HepG2 (cell line): ENCODE data around the gene CTXN1. TPM values are rescaled to one million over a fixed set of nuclear protein-coding genes. Genes with fewer than 3 reads are reported as not detected.

Experiments
- polyA plus RNA-seq, 8 experiments: library from polyadenylated mRNA; depleted of rRNA in 3 of 8; stranded (reverse) in 7 of 8; unstranded in 1 of 8; fragments of >200 nt; fragmentation: Illumina TruSeq in 4 of 8; extraction: Trizol in 4 of 8; gene quantifications; 2 replicates each; pipeline versions ENCODE4 v1.2.1 to v1.2.3, GENCODE V29; 2011 to 2016; ENCODE audit warnings: low read depth in 4 of 8, missing spikeins in 1 of 8, mixed read lengths in 1 of 8; ENCODE audit not compliant: insufficient read depth in 1 of 8
- total RNA-seq, 5 experiments: library from RNA; depleted of rRNA; stranded (reverse); fragments of >200 nt; fragmentation: Illumina TruSeq; extraction: Trizol; gene quantifications; 2 replicates each; pipeline ENCODE4 v1.2.3, GENCODE V29; 2016; ENCODE audit warnings: low read depth in 1 of 5
- TF ChIP-seq, protein P1 (sequence below), 2 experiments: fragments of 450-650 bp in 1 of 2; sonication (generic) in 1 of 2; formaldehyde crosslinking in 1 of 2; IDR thresholded peaks; 2 replicates each; pipeline versions ENCODE4 v1.6.1 to v1.8.0; 2016 to 2022; ENCODE audit warnings: antibody characterized with exemption in 1 of 2, mild to moderate bottlenecking in 1 of 2, missing genetic modification reagents in 1 of 2

CTXN1 gene
- total and polyA plus RNA-seq, 2 of the 13 experiments (the other 11 are each of a cell fraction or from before 2014, with no cell fraction given): 0.11 TPM; not detected in 1

DNA sequence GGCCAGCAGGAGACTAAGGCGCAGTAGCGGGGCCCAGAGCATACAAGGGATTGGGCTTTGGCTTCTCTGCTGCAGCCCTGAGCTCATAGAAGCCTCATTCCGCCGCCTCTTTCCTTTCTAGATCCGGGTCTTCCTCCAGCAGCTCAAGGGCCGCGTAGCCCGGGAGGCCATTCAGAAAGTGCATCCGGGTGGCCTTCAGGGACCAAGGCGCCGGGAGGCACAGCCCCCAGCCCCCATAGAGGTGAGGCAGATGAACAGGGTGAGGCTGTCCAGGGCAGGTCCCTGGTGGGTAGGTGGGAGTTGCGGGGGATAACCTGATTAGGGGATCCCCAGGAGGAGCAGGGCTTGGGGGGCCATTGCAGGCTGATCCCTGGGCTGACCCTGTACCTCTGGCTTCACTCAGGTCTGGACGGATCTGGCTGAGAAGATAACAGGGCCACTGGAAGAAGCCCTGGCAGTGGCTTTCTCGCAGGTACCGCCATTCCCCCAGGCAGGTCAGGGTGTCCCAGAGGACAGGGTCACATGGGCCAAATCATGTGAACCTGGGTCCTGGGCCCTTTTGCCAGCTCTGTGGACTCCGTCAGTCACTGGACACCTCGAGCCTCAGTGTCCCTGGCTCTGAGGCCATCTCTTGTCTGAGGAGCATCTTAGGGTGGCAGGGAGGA lies 4.5 kb downstream of the CTXN1 start (continued):
- TF ChIP-seq, protein P1, sequence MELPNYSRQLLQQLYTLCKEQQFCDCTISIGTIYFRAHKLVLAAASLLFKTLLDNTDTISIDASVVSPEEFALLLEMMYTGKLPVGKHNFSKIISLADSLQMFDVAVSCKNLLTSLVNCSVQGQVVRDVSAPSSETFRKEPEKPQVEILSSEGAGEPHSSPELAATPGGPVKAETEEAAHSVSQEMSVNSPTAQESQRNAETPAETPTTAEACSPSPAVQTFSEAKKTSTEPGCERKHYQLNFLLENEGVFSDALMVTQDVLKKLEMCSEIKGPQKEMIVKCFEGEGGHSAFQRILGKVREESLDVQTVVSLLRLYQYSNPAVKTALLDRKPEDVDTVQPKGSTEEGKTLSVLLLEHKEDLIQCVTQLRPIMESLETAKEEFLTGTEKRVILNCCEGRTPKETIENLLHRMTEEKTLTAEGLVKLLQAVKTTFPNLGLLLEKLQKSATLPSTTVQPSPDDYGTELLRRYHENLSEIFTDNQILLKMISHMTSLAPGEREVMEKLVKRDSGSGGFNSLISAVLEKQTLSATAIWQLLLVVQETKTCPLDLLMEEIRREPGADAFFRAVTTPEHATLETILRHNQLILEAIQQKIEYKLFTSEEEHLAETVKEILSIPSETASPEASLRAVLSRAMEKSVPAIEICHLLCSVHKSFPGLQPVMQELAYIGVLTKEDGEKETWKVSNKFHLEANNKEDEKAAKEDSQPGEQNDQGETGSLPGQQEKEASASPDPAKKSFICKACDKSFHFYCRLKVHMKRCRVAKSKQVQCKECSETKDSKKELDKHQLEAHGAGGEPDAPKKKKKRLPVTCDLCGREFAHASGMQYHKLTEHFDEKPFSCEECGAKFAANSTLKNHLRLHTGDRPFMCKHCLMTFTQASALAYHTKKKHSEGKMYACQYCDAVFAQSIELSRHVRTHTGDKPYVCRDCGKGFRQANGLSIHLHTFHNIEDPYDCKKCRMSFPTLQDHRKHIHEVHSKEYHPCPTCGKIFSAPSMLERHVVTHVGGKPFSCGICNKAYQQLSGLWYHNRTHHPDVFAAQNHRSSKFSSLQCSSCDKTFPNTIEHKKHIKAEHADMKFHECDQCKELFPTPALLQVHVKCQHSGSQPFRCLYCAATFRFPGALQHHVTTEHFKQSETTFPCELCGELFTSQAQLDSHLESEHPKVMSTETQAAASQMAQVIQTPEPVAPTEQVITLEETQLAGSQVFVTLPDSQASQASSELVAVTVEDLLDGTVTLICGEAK (IDR thresholded peaks at IDR 0.05): no peak
- TF ChIP-seq, protein P1 (CRISPR knock-in tag; IDR thresholded peaks at IDR 0.05): 0 out of 2 replicates have a peak, but pooled peaks have one; percentile 5
